Pancreas (tissue), 10 donors: ENCODE data around the gene UPK2. TPM values are rescaled to one million over a fixed set of nuclear protein-coding genes. Genes with fewer than 3 reads are reported as not detected.
A peak's percentile ranks its signal among the peaks of the same experiment; 100 is the strongest.

Experiments used
- ATAC-seq, 4 donors: fragments of 200-7000 bp; cut with Tn5 transposase; one replicate each; pipeline versions ENCODE4 v1.8.0 to v1.9.1; 2020; ENCODE audit warnings: mild to moderate bottlenecking in 4 of 4, moderate library complexity in 4 of 4
- DNase-seq, 6 donors: peaks; one replicate each; pipeline ENCODE4 v3.0.0-alpha.2; 2020
- FAIRE-seq: peaks from 2 replicates; lab custom pipeline; 2012; peaks lifted over from hg19 to GRCh38; lab: Jason Lieb, UNC
- H3K27ac ChIP-seq, 4 donors: fragments of 200-600 bp; sonication (generic); 1 replicate in 3 of 4; 2 replicates in 1 of 4; pipeline versions ENCODE4 v1.5.0 to v1.8.0; 2020
- H3K27me3 ChIP-seq, 4 donors: fragments of 200-600 bp; one replicate each; pipeline ENCODE4 v1.8.0; 2021
- H3K36me3 ChIP-seq, 3 donors: fragments of 200-600 bp; sonication (generic) in 1 of 3; one replicate each; pipeline versions ENCODE4 v1.5.0 to v1.8.0; 2020 to 2021
- H3K4me1 ChIP-seq, 3 donors: fragments of 200-600 bp; one replicate each; pipeline ENCODE4 v1.8.0; 2021
- H3K4me3 ChIP-seq, 4 donors: fragments of 200-600 bp; sonication (generic) in 2 of 4; one replicate each; pipeline versions ENCODE4 v1.5.0 to v1.8.0; 2020 to 2021
- H3K9me3 ChIP-seq, 4 donors: fragments of 200-600 bp; one replicate each; pipeline ENCODE4 v1.8.0; 2021
- CTCF ChIP-seq, 4 donors: fragments of 200-600 bp; sonication (generic) in 3 of 4; IDR thresholded peaks; one replicate each; pipeline versions ENCODE4 v1.5.0 to v1.8.0; 2021; ENCODE audit warnings: antibody characterized with exemption in 4 of 4
- WGBS, 2 donors: extraction: QIAGEN DNeasy Blood & Tissue Kit; methylation state at CpG; one replicate each; pipeline ENCODE4 v1.1.7; 2013; 5-methylcytosine and 5-hydroxymethylcytosine counted together
- intact Hi-C, 3 donors: fragments of 100-400 bp; cut with DNase I; formaldehyde crosslinking; loops; one replicate each; pipeline versions ENCODE4 v1.11.1 to v1.14.2; 2022
- polyA plus RNA-seq, 2 donors: library from polyadenylated mRNA; stranded (reverse); fragments of 200-250 nt; gene quantifications; one replicate each; pipeline ENCODE4 v1.2.3, GENCODE V29; 2013
- total RNA-seq, 6 donors: library from RNA; stranded (reverse); fragmentation: NEBNext Ultra II Directional in 4 of 6; extraction: Animal tissue kit (Norgen Biotek cat#: 25700) in 4 of 6; gene quantifications; one replicate each; pipeline versions ENCODE4 v1.2.1 to v1.2.4, GENCODE V29; 2021 to 2023
- donor health status: healthy with polysubstance abuse.
- donor health status: DM: no; HTN: no; CAD: no; lungs with moderate emphysema.
- donor health status: DM: no; HTN: no; CAD: no.
- donor health status: control.
- donor health status: control.
- donor health status: Bipolar disorder and iron deficiency.
- donor health status: DM: yes; HTN: yes; CAD: no.
- donor health status: DM: no; HTN: no; CAD: no.
- donor health status: DM: no; HTN: no; CAD: no.
- donor health status: DM: yes; HTN: yes; CAD: no.

The UPK2 gene
- total and polyA plus RNA-seq, 8 donors = 0.09 to 0.19 (median 0.16) TPM; not detected in 5

DNA sequence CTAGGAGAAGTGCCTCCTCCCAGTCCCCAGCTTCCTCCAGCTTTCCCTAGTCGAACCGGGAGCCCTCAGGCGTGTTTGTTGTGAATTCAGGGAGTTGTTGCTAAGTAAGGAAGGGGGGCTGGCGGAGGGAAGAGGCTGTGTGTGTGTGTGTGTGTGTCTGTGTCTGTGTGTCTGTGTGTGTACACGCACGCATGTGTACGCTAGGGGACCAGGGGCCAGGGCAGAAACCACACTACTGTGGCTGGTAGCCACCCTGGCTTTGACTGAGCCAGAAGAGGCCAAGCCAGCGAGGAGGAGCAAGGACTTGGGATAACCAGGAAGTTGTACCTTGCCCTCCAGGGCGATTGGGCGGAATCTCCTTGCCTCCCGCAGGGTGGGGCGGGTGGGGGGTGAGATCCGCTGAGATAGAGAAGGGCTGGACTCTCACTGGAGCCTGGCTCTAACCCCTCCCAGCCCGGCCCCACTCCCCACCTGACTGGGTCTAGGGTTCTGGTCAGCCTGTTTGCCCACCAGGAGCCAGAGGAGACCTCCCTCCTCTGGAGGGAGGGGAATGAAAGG, 37.9 kb upstream of the UPK2 start:
- peaks cover 68 to 93% (median 82%) of the 10 kb centered on the region in 3 donors for H3K4me1 ChIP-seq
- ATAC-seq = peak; percentile 11 to 32 (median 28)
- no peaks in the 10 kb centered on the region for H3K36me3 ChIP-seq
- intact Hi-C loops = no loop called here
- TF ChIP-seq CTCF (IDR thresholded peaks at IDR 0.05) = no peak
- peak overlapping the region in 2 of 4 donors; percentile 9 to 14 for H3K4me3 ChIP-seq
- WGBS, 2 donors = 2 to 6% methylated on average over 14 of the region's 14 CpGs
- H3K27me3 ChIP-seq = no peaks in the 10 kb centered on the region
- no peaks in the 10 kb centered on the region for H3K9me3 ChIP-seq
- H3K27ac ChIP-seq = peak overlapping the region; percentile 74 to 89 (median 86)
- no peak for FAIRE-seq
- DNase-seq = peak; percentile 64 to 85 (median 79)

- 4 to 6% methylated on average over 10 to 11 of the region's 13 CpGs for WGBS, 2 donors
- H3K36me3 ChIP-seq = no peaks in the 10 kb centered on the region
- H3K4me3 ChIP-seq = peak overlapping the region in 2 of 4 donors; percentile 9 to 14
- peaks cover 66 to 90% (median 76%) of the 10 kb centered on the region in 3 donors for H3K4me1 ChIP-seq
- ATAC-seq (no peak), FAIRE-seq (no peak), DNase-seq (peak in 4 of 6 donors; percentile 38 to 67 (median 58))
- no peaks in the 10 kb centered on the region for H3K27me3 ChIP-seq
- intact Hi-C loops = no loop called here
- TF ChIP-seq CTCF (IDR thresholded peaks at IDR 0.05) = no peak
- H3K9me3 ChIP-seq = no peaks in the 10 kb centered on the region
- H3K27ac ChIP-seq = peak overlapping the region; percentile 83 to 95 (median 92)
Observed at GRCh38 chr11:118918686-118919280, 37.3 kb upstream of the UPK2 start.

GRCh38 chr11:118921121-118921928, 34.8 kb upstream of the UPK2 start:
- ATAC-seq (peak; percentile 5 to 22 (median 18)), FAIRE-seq (no peak), DNase-seq (peak in 5 of 6 donors; percentile 67 to 75 (median 70))
- Histone ChIP-seq H3K27me3 (no peaks in the 10 kb centered on the region), H3K27ac (peak overlapping the region; percentile 76 to 95 (median 92)), H3K4me1 (peaks cover 41 to 64% (median 50%) of the 10 kb centered on the region in 3 donors), H3K4me3 (peak overlapping the region in 3 of 4 donors; percentile 0 to 88 (median 75)), H3K36me3 (no peaks in the 10 kb centered on the region), H3K9me3 (no peaks in the 10 kb centered on the region)
- TF ChIP-seq CTCF (IDR thresholded peaks at IDR 0.05) = no peak
- intact Hi-C loops = no loop called here
- WGBS, 2 donors = 5 to 7% methylated on average over 13 of the region's 13 CpGs

GRCh38 chr11:118921929-118922744, 34.0 kb upstream of the UPK2 start:
- Histone ChIP-seq H3K36me3 (no peaks in the 10 kb centered on the region), H3K27ac (peak overlapping the region; percentile 76 to 95 (median 92)), H3K4me3 (peak overlapping the region; percentile 0 to 88 (median 77)), H3K9me3 (no peaks in the 10 kb centered on the region), H3K4me1 (peaks cover 33 to 56% (median 42%) of the 10 kb centered on the region in 3 donors), H3K27me3 (no peaks in the 10 kb centered on the region)
- ATAC-seq (peak; percentile 70 to 73 (median 70)), FAIRE-seq (no peak), DNase-seq (peak; percentile 87 to 96 (median 92))
- WGBS, 2 donors = 3 to 7% methylated on average over 18 to 20 of the region's 20 CpGs
- intact Hi-C loops = no loop called here
- TF ChIP-seq CTCF (IDR thresholded peaks at IDR 0.05) = no peak
